Measurements from ENCODE around the gene NAXD.

The NAXD gene

GRCh38 chr13:110683203-110683883 is 68.0 kb downstream of the NAXD start:
- in situ Hi-C loops (cut with MboI; ENCODE audit: low pct_unique_long_range_greater_than_20kb, low sequenced_read_pairs) = no loop called here
- no peak for DNase-seq

- in situ Hi-C loops (cut with MboI; ENCODE audit: low pct_unique_long_range_greater_than_20kb, low sequenced_read_pairs) = no loop called here
- no peak for DNase-seq
These were observed 68.6 kb downstream of the NAXD start for GRCh38 chr13:110683921-110684320.

- no peak for DNase-seq
- in situ Hi-C loops (cut with MboI; ENCODE audit: low pct_unique_long_range_greater_than_20kb, low sequenced_read_pairs) = no loop called here
These were observed 69.2 kb downstream of the NAXD start for GRCh38 chr13:110684388-110685056.

- in situ Hi-C loops (cut with MboI; ENCODE audit: low pct_unique_long_range_greater_than_20kb, low sequenced_read_pairs) = no loop called here
- DNase-seq = no peak
These were observed 70.1 kb downstream of the NAXD start for GRCh38 chr13:110685305-110686020.

GRCh38 chr13:110687736-110688135 is 72.4 kb downstream of the NAXD start:
- in situ Hi-C loops (cut with MboI; ENCODE audit: low pct_unique_long_range_greater_than_20kb, low sequenced_read_pairs) = no loop called here
- no peak for DNase-seq

- DNase-seq = no peak
- in situ Hi-C loops (cut with MboI; ENCODE audit: low pct_unique_long_range_greater_than_20kb, low sequenced_read_pairs) = no loop called here
These were observed 73.7 kb downstream of the NAXD start for GRCh38 chr13:110689041-110689440.
